A549 treated with Hydrocortisone at 1 μM for 4 hours (cell line): Measurements from ENCODE around the gene FRA10AC1. TPM values are rescaled to one million over a fixed set of nuclear protein-coding genes. Genes with fewer than 3 reads are reported as not detected.

Source experiments
- total RNA-seq: library from RNA; stranded (reverse); fragments of 200-300 nt; extraction: Qiagen RNA extraction; gene quantifications from 5 replicates; pipeline ENCODE4 v1.2.3, GENCODE V29; 2022

Gene FRA10AC1
- total RNA-seq: 4.6 to 5.7 TPM (median 5.1 TPM) in 5 replicates

GRCh38 chr10:93702210-93703001 is at the start of gene FRA10AC1:
Gene FRA10AC1, minus strand, starts transcription at chr10:93702592. Its CDS starts 2,486 bp downstream, at chr10:93700106.

Other genes starting within 250 kb of the FRA10AC1 start
- gene MYOF, start 220.3 kb downstream of the FRA10AC1 start, total RNA-seq: 177 to 295 TPM (median 215 TPM) in 5 replicates
- gene CEP55, start 206.0 kb downstream of the FRA10AC1 start, total RNA-seq: 53.3 to 76.4 TPM (median 65.5 TPM) in 5 replicates
- gene FFAR4, start 135.9 kb downstream of the FRA10AC1 start, total RNA-seq: 0.06 to 0.12 TPM (median 0.08 TPM) in 5 replicates
- 5.0 to 10.5 TPM (median 9.5 TPM) in 5 replicates for gene RBP4, start 101.4 kb downstream of the FRA10AC1 start, total RNA-seq
- gene PDE6C, start 90.1 kb downstream of the FRA10AC1 start, total RNA-seq: not detected in 5 replicates
- not detected in 5 replicates for gene LGI1, start 55.3 kb upstream of the FRA10AC1 start, total RNA-seq
- gene SLC35G1, start 191.4 kb upstream of the FRA10AC1 start, total RNA-seq: 7.3 to 10.7 TPM (median 8.6 TPM) in 5 replicates